K562 (cell line): ENCODE results near the gene CISD3. TPM values are rescaled to one million over a fixed set of nuclear protein-coding genes. Genes with fewer than 3 reads are reported as not detected.
A peak's percentile ranks its signal among the peaks of the same experiment; 100 is the strongest.

Experiments used
- DMBX1 ChIP-seq: fragments of 250-450 bp; sonication (Bioruptor Pico); IDR thresholded peaks from 2 replicates; pipeline ENCODE4 v1.8.0; 2022; ENCODE audit warnings: inconsistent platforms, mild to moderate bottlenecking, moderate library complexity, borderline replicate concordance
- DNMT1 ChIP-seq: fragments of 450-650 bp; IDR thresholded peaks from 2 replicates; pipeline ENCODE4 v1.6.1; 2016; ENCODE audit warnings: antibody characterized with exemption, mild to moderate bottlenecking
- E4F1 ChIP-seq: fragments of 250-450 bp; sonication (Bioruptor Pico); IDR thresholded peaks from 2 replicates; pipeline ENCODE4 v1.5.0; 2021; ENCODE audit warnings: mild to moderate bottlenecking, borderline replicate concordance
- HNRNPH1 ChIP-seq: fragments of 200-400 bp; formaldehyde crosslinking; optimal IDR thresholded peaks from 2 replicates; pipeline ENCODE3; 2017; ENCODE audit warnings: low read depth, mild to moderate bottlenecking, low read length, moderate library complexity
- HNRNPUL1 ChIP-seq: fragments of 200-400 bp; formaldehyde crosslinking; IDR thresholded peaks from 2 replicates; pipeline ENCODE4 v1.6.1; 2017; ENCODE audit warnings: low read length
- KHSRP ChIP-seq: fragments of 450-650 bp; IDR thresholded peaks from 2 replicates; pipeline ENCODE4 v1.6.1; 2017
- MCM2 ChIP-seq: fragments of 450-650 bp; IDR thresholded peaks from 2 replicates; pipeline ENCODE4 v1.6.1; 2017; ENCODE audit warnings: low read depth, mild to moderate bottlenecking
- MXI1 ChIP-seq: IDR thresholded peaks from 2 replicates; pipeline ENCODE4 v1.6.1; 2011; ENCODE audit warnings: low read depth, mild to moderate bottlenecking, improper control_type of control experiment, low read length
- NBN ChIP-seq: fragments of 450-650 bp; IDR thresholded peaks from 2 replicates; pipeline ENCODE4 v1.6.1; 2016; ENCODE audit warnings: low read depth, mild to moderate bottlenecking
- NCOA4 ChIP-seq: fragments of 450-650 bp; IDR thresholded peaks from 2 replicates; pipeline ENCODE4 v1.6.1; 2018; ENCODE audit warnings: mild to moderate bottlenecking; ENCODE audit not compliant: partially characterized antibody
- PATZ1 ChIP-seq: fragments of 250-450 bp; sonication (Bioruptor Pico); IDR thresholded peaks from 2 replicates; pipeline ENCODE4 v1.5.0; 2020; ENCODE audit warnings: mild to moderate bottlenecking, borderline replicate concordance
- SNRNP70 ChIP-seq: fragments of 200-400 bp; formaldehyde crosslinking; optimal IDR thresholded peaks from 2 replicates; pipeline ENCODE3; 2017; ENCODE audit warnings: low read depth, low read length
- SP2 ChIP-seq: IDR thresholded peaks from 2 replicates; pipeline ENCODE4 v1.6.1; 2011; ENCODE audit warnings: mild to moderate bottlenecking, low read depth, low read length, moderate library complexity; ENCODE audit not compliant: poor library complexity, severe bottlenecking; ENCODE audit errors: extremely low read depth
- TCF3 ChIP-seq: sonication (generic); formaldehyde crosslinking; IDR thresholded peaks from 2 replicates; pipeline ENCODE4 v1.4.0; 2020; ENCODE audit warnings: mild to moderate bottlenecking, missing genetic modification reagents
- ZNF175 ChIP-seq: fragments of 200-800 bp; sonication (Bioruptor generic); IDR thresholded peaks from 2 replicates; pipeline ENCODE4 v1.6.1; 2016; ENCODE audit warnings: low read depth, mild to moderate bottlenecking, missing genetic modification characterization, missing compliant biosample characterization
- ZNF354B ChIP-seq: fragments of 250-450 bp; sonication (Bioruptor Pico); IDR thresholded peaks from 2 replicates; pipeline ENCODE4 v1.4.0; 2020
- polyA plus RNA-seq, 8 experiments: library from polyadenylated mRNA; depleted of rRNA in 4 of 8; stranded (reverse) in 5 of 8; unstranded in 3 of 8; fragments of >200 nt; fragmentation: Nextera tagmentation in 2 of 8; fragmentation: Illumina TruSeq in 1 of 8; extraction: Ambion mirVana in 2 of 8; extraction: Trizol in 1 of 8; gene quantifications; 2 replicates each; pipeline versions ENCODE4 v1.2.1 to v1.2.3, GENCODE V29; 2011 to 2014; ENCODE audit warnings: inconsistent platforms in 1 of 8, missing spikeins in 1 of 8
- total RNA-seq, 7 experiments: library from RNA; depleted of rRNA in 6 of 7; stranded (reverse); fragments of >200 nt in 6 of 7; fragmentation: Illumina TruSeq in 2 of 7; extraction: Trizol in 2 of 7; gene quantifications; 2 replicates each; pipeline versions ENCODE4 v1.2.1 to v1.2.3, GENCODE V29; 2011 to 2021; ENCODE audit warnings: low replicate concordance in 1 of 7
- TF ChIP-seq, protein P1 (sequence below): sonication (generic); formaldehyde crosslinking; IDR thresholded peaks from 2 replicates; pipeline ENCODE4 v1.8.1; 2023; ENCODE audit warnings: missing genetic modification reagents, mild to moderate bottlenecking, borderline replicate concordance
- TF ChIP-seq, protein P2 (sequence below): fragments of 250-450 bp; sonication (Bioruptor Pico); IDR thresholded peaks from 2 replicates; pipeline ENCODE4 v1.9.0; 2021; ENCODE audit warnings: mild to moderate bottlenecking

The CISD3 gene
- total and polyA plus RNA-seq, 9 of the 15 experiments (the other 6 are each of a cell fraction or from before 2014, with no cell fraction given): 5.0 to 60.7 (median 15.7) TPM

- TF ChIP-seq, protein P1, sequence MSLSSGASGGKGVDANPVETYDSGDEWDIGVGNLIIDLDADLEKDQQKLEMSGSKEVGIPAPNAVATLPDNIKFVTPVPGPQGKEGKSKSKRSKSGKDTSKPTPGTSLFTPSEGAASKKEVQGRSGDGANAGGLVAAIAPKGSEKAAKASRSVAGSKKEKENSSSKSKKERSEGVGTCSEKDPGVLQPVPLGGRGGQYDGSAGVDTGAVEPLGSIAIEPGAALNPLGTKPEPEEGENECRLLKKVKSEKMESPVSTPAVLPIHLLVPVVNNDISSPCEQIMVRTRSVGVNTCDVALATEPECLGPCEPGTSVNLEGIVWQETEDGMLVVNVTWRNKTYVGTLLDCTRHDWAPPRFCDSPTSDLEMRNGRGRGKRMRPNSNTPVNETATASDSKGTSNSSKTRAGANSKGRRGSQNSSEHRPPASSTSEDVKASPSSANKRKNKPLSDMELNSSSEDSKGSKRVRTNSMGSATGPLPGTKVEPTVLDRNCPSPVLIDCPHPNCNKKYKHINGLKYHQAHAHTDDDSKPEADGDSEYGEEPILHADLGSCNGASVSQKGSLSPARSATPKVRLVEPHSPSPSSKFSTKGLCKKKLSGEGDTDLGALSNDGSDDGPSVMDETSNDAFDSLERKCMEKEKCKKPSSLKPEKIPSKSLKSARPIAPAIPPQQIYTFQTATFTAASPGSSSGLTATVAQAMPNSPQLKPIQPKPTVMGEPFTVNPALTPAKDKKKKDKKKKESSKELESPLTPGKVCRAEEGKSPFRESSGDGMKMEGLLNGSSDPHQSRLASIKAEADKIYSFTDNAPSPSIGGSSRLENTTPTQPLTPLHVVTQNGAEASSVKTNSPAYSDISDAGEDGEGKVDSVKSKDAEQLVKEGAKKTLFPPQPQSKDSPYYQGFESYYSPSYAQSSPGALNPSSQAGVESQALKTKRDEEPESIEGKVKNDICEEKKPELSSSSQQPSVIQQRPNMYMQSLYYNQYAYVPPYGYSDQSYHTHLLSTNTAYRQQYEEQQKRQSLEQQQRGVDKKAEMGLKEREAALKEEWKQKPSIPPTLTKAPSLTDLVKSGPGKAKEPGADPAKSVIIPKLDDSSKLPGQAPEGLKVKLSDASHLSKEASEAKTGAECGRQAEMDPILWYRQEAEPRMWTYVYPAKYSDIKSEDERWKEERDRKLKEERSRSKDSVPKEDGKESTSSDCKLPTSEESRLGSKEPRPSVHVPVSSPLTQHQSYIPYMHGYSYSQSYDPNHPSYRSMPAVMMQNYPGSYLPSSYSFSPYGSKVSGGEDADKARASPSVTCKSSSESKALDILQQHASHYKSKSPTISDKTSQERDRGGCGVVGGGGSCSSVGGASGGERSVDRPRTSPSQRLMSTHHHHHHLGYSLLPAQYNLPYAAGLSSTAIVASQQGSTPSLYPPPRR (CRISPR knock-in tag): no peak
- TF ChIP-seq NBN: no peak
- peak; percentile 78 for TF ChIP-seq SP2
- TF ChIP-seq ZNF354B (CRISPR knock-in tag): no peak
- no peak for TF ChIP-seq PATZ1 (CRISPR knock-in tag)
- TF ChIP-seq NCOA4: no peak
- no peak for TF ChIP-seq DMBX1
- TF ChIP-seq, protein P2, sequence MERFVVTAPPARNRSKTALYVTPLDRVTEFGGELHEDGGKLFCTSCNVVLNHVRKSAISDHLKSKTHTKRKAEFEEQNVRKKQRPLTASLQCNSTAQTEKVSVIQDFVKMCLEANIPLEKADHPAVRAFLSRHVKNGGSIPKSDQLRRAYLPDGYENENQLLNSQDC: no peak
- no peak for TF ChIP-seq SNRNP70
- TF ChIP-seq HNRNPH1: no peak
- peak; percentile 97 for TF ChIP-seq MXI1
- TF ChIP-seq MCM2: no peak
- TF ChIP-seq E4F1 (CRISPR knock-in tag): no peak
- no peak for TF ChIP-seq DNMT1
- TF ChIP-seq TCF3 (CRISPR knock-in tag): no peak
- no peak for TF ChIP-seq ZNF175
- no peak for TF ChIP-seq HNRNPUL1
- TF ChIP-seq KHSRP: no peak
Measured at GRCh38 chr17:38752308-38753070, 22.3 kb downstream of the CISD3 start, which contains the start of gene PSMB3 (continued).
